BE2C (cell line): ENCODE data around the gene ASAP3.

Source experiments
- DNase-seq: peaks from one replicate; pipeline ENCODE4 v3.0.0-alpha.2; 2020
- H3K27me3 ChIP-seq: fragments of 250-450 bp; sonication (Bioruptor Pico); 2 replicates; pipeline ENCODE4 v1.5.1; 2020; ENCODE audit warnings: mild to moderate bottlenecking
- H3K36me3 ChIP-seq: fragments of 250-450 bp; sonication (Bioruptor Pico); 2 replicates; pipeline ENCODE4 v1.5.1; 2020; ENCODE audit warnings: mild to moderate bottlenecking
- H3K4me1 ChIP-seq: fragments of 250-450 bp; sonication (Bioruptor Pico); 2 replicates; pipeline ENCODE4 v1.5.1; 2020
- H3K4me3 ChIP-seq: 2 replicates; pipeline ENCODE4 v1.5.1; 2011; ENCODE audit warnings: low read depth, low read length
- H3K9me3 ChIP-seq: fragments of 250-450 bp; sonication (Bioruptor Pico); 2 replicates; pipeline ENCODE4 v1.5.1; 2020
- TF ChIP-seq, protein P1 (sequence below): IDR thresholded peaks from 2 replicates; pipeline ENCODE4 v1.5.1; 2012; ENCODE audit warnings: mild to moderate bottlenecking, low read depth, low read length

Gene ASAP3

DNA sequence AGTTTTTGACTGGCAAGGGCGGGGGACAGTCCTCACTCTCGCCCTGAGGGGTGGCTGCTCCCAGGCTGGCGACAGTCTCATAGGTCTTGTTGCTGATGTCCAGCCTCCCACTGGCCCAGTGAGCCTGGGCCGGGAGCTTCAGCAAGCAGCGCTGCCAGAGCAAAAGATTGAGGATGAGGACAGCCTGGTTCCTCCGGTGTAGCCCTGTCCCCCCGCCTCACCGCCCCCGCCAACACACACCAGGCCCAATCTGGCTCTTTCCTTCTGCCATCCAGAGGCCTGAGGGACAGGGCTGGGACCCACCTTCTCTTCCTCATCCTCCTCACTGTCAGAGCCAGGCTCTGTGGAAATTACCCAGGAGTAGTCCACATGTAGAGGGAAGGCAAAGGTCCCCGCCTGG, 50.9 kb downstream of the ASAP3 start:
- no peaks in the 10 kb centered on the region for H3K36me3 ChIP-seq
- TF ChIP-seq, protein P1, sequence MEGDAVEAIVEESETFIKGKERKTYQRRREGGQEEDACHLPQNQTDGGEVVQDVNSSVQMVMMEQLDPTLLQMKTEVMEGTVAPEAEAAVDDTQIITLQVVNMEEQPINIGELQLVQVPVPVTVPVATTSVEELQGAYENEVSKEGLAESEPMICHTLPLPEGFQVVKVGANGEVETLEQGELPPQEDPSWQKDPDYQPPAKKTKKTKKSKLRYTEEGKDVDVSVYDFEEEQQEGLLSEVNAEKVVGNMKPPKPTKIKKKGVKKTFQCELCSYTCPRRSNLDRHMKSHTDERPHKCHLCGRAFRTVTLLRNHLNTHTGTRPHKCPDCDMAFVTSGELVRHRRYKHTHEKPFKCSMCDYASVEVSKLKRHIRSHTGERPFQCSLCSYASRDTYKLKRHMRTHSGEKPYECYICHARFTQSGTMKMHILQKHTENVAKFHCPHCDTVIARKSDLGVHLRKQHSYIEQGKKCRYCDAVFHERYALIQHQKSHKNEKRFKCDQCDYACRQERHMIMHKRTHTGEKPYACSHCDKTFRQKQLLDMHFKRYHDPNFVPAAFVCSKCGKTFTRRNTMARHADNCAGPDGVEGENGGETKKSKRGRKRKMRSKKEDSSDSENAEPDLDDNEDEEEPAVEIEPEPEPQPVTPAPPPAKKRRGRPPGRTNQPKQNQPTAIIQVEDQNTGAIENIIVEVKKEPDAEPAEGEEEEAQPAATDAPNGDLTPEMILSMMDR = no peak
- no peak for DNase-seq
- H3K4me3 ChIP-seq = no peak overlapping the region
- no peaks in the 10 kb centered on the region for H3K27me3 ChIP-seq
- H3K4me1 ChIP-seq = no peaks in the 10 kb centered on the region
- no peaks in the 10 kb centered on the region for H3K9me3 ChIP-seq

DNA sequence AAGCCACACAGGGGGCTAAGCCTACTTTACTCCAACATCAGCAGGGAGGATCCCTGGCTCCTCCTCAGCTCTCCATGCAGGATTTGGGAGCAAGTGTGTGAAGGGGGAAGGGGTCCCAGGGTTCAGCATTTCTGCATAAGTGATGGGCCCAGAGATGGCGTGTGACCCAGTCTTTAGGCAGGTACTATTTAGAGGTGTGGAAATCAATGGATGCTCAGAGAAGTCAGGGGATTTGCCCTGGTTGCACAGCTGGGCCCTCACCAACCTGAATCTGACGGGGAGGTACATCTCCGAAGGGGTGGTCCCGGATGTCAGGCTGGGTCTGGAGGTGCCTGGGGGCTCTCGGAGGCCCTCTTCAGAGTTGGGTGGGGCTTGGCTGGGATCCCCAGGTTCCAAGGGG, 52.5 kb downstream of the ASAP3 start:
- no peaks in the 10 kb centered on the region for H3K9me3 ChIP-seq
- H3K4me3 ChIP-seq = no peak overlapping the region
- no peaks in the 10 kb centered on the region for H3K27me3 ChIP-seq
- H3K4me1 ChIP-seq = no peaks in the 10 kb centered on the region
- no peak for DNase-seq
- TF ChIP-seq, protein P1 = no peak
- no peaks in the 10 kb centered on the region for H3K36me3 ChIP-seq

- Histone ChIP-seq H3K4me1 (no peaks in the 10 kb centered on the region), H3K27me3 (no peaks in the 10 kb centered on the region), H3K36me3 (no peaks in the 10 kb centered on the region), H3K4me3 (no peak overlapping the region), H3K9me3 (no peaks in the 10 kb centered on the region)
- TF ChIP-seq, protein P1 = no peak
- DNase-seq = no peak
These were observed 53.2 kb downstream of the ASAP3 start for GRCh38 chr1:23430803-23431202.

GRCh38 chr1:23428136-23428905, 55.7 kb downstream of the ASAP3 start:
- no peaks in the 10 kb centered on the region for H3K9me3 ChIP-seq
- H3K4me3 ChIP-seq = no peak overlapping the region
- TF ChIP-seq, protein P1 = no peak
- H3K36me3 ChIP-seq = no peaks in the 10 kb centered on the region
- no peaks in the 10 kb centered on the region for H3K27me3 ChIP-seq
- H3K4me1 ChIP-seq = peaks cover 2% of the 10 kb centered on the region
- no peak for DNase-seq

DNA sequence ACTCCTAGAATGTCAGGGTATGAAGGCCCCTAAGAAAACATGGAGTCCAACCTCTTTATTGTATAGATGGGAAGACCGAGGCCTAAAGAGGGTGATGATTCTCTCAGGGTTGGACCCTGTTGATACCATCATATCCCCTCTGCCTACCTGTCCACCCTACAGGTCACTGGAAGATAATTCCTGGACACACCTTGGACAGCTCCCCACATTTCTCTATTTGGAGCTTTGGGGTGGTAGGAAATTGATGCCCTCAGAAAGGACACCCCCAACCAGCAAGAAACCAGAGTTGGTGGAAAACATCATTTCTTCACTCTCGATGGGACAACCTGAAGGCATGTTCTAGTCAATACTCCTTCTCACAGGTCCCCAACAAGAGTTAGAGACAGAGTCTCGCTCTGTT, 56.4 kb downstream of the ASAP3 start:
- H3K4me1 ChIP-seq = peaks cover 9% of the 10 kb centered on the region
- no peaks in the 10 kb centered on the region for H3K27me3 ChIP-seq
- no peaks in the 10 kb centered on the region for H3K36me3 ChIP-seq
- TF ChIP-seq, protein P1 = no peak
- DNase-seq = no peak
- H3K4me3 ChIP-seq = no peak overlapping the region
- no peaks in the 10 kb centered on the region for H3K9me3 ChIP-seq

- Histone ChIP-seq H3K4me3 (no peak overlapping the region), H3K27me3 (no peaks in the 10 kb centered on the region), H3K4me1 (peaks cover 13% of the 10 kb centered on the region), H3K9me3 (no peaks in the 10 kb centered on the region), H3K36me3 (no peaks in the 10 kb centered on the region)
- DNase-seq = no peak
- TF ChIP-seq, protein P1 = no peak
These were observed 57.2 kb downstream of the ASAP3 start for GRCh38 chr1:23426828-23427227.
